DMS79 (cell line): ENCODE data around the gene CFAP298.

ENCODE experiments used
- DNase-seq: peaks from one replicate; lab custom pipeline; 2025; lab: John Stamatoyannopoulos, UW

The CFAP298 gene

GRCh38 chr21:32599091-32599490 lies 13.1 kb downstream of the CFAP298 start:
- DNase-seq: peak; percentile 86

DNA sequence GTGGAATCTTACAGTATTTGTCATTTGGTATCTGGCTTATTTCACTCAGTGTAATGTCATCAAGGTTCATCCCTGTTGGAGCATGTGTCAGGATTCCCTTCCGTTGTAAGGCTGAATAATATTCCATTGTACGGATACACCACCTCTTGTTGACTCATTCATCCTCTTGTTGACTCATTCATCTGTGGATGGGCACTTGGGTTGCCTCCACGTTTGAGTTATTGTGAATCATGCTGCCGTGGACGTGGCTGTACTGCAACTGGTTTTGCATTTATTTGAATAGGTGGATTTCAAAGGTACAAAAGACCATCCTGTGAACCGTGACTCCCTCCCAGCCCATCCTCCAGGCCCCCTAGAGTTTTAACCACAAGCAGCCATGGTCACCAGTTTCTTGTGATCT lies 15.0 kb downstream of the CFAP298 start:
- no peak for DNase-seq

- DNase-seq: no peak
Observed at GRCh38 chr21:32595431-32595830, 16.7 kb downstream of the CFAP298 start.

- no peak for DNase-seq
Observed at GRCh38 chr21:32593690-32594089, 18.5 kb downstream of the CFAP298 start.

DNA sequence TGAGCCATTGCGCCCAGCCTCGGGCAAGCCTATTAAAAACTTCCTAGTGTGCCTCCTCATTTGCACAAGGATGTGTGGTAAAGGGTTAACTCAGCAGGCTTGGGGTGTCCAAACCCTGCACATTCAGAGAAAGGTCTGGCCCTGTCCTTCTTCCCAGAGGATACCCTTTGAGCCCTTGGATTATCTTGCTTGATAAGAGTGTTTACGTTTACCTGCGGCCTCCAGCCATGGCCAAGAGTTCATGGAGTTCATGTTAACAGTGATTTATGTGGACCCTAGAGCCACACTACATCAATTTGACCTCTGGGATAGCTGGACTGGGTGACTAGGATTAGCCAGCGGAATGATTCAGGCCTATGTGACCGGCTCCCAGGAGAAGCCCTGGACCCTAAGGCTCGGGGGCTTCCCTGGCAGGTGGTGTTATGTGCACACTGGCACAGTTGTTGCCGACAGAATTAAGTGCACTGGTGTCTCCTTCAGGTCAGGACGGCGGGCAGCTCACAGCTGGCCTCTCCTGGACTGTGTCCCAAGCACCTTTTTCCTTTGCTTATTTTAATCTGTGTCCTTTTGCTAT lies 19.2 kb downstream of the CFAP298 start:
- no peak for DNase-seq

DNA sequence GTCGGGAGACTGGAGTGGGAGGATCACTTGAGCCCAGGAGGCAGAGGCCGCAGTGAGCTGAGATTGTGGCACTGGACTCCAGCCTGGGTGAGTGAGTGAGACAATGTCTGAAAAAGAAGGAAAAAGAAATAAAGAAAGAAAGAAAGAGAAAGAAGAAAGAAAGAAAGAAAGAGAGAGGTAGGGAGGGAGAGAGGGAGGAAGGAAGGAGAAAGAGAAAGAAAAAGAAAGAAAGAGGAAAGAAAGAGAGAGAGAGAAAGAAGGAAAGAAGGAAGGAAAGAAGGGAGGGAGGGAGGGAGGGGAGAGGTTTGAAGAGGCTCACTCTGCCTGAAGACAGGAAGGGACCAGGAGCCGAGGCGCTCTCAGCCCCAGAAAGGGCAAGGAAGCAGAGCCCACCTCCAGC lies 22.0 kb downstream of the CFAP298 start:
- DNase-seq: no peak

DNA sequence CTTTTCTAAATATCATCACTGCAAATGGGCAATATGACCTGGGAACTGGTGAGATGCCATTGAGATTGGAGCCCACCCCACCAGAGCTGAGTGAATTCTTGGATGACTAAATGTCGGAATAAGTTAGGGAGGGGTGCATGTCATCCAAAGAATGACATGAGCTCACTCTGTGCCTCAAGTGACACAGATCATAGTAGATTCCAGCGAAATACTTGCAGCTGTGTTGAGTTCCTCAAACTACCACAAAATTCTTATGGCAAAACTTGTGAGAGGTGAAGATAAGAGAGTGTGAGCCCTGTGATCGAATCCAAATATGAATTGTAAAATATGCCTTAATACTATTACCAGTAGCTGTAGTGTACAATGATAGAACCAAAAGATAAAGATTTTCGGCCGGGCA lies 24.5 kb downstream of the CFAP298 start:
- DNase-seq: no peak

DNA sequence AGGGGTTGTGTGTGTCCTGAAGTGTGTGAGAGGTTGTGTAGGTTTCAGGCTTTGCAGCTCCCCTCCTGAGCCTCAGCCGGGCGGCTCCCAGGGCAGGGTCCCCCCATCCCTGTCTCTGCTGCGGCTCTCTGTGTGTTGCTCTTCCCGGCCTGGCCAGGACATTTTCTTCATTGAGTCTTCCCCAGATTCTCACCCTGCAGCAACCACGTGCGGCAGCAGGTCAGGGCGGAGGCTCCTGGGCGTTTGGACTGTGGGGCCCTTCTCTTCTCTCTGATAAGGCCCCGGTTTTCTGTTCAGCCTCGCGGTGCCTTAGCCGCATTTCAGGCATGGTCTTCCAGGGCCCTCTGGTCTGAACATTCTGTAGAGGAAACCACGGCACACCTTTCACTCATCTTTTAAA lies 25.1 kb downstream of the CFAP298 start:
- no peak for DNase-seq

GRCh38 chr21:32585970-32586369 lies 26.2 kb downstream of the CFAP298 start:
- DNase-seq: no peak

GRCh38 chr21:32585042-32585710 lies 27.0 kb downstream of the CFAP298 start, which contains the start of gene TCP10L:
TCP10L (minus strand) TSS chr21:32585523; CDS start chr21:32584304, 1,219 bp downstream.
- no peak for DNase-seq

GRCh38 chr21:32584472-32584871 lies 27.7 kb downstream of the CFAP298 start:
- DNase-seq: no peak

GRCh38 chr21:32581732-32582131 lies 30.4 kb downstream of the CFAP298 start:
- no peak for DNase-seq

DNA sequence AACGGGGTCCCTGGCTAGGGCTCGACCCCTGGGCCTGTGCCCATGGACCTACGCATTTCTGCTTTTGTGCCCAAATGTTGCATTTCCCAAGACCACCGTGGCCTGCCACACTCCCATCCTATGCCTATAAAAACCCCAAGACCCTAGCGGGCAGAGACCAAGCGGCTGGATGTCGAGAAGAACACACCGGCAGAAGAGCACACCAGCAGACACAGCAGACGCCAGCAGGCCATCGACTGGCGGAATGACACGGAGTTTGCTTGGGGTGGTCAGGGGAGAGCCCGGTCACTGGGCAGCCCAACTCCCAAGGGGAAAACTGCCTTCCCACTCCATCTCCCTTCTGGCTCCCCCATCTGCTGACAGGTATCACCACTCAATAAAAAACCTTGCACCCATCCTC lies 31.2 kb downstream of the CFAP298 start:
- no peak for DNase-seq

DNA sequence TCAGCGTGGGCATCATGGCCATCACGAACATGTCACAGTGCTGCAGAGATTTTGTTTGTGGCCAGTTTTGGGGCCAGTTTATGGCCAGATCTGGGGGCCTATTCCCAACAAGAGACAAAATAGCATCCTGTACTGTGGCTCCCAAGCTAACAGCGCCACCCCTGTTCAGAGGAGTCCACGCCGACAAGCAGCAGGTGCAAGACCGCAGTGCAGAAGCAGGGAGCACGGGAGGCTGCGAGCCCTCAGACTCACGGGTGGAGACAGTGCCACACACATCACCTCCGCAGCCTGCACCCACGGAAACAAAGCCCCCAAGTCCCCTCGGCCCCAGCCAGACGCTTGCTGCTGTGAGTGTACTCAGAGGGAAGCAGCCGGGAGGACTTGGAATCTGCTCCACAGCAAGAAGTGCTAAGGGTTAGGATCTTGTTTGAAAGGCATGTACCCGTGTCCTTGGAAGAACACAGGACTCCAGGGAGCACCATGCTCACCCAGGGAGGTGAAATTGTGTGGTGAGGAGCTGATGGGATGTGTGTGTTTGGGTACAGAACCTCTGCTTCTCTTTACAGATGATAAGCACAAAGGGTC lies 34.0 kb downstream of the CFAP298 start:
- DNase-seq: no peak

DNA sequence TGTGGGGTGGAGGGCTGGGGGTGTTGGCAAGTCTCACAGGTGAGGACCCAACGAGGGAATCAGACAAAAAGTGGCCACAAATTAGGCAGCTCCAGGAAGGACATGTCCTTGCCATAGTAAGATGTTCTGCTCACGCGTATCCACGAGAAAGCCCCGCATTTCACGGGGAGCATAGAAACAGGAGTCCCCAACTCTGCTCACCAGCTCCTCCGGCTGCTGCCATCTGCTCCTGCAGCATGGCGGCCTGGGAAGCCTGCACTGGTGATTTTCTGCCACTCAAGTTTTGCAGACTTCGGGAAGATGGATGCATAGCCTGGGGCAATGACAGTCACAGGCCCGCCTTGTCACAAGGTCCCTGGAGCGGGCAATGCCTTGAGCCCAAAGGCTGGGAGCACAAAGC lies 36.2 kb downstream of the CFAP298 start:
- no peak for DNase-seq

- no peak for DNase-seq
Observed at GRCh38 chr21:32574946-32575925, 36.9 kb downstream of the CFAP298 start.

DNA sequence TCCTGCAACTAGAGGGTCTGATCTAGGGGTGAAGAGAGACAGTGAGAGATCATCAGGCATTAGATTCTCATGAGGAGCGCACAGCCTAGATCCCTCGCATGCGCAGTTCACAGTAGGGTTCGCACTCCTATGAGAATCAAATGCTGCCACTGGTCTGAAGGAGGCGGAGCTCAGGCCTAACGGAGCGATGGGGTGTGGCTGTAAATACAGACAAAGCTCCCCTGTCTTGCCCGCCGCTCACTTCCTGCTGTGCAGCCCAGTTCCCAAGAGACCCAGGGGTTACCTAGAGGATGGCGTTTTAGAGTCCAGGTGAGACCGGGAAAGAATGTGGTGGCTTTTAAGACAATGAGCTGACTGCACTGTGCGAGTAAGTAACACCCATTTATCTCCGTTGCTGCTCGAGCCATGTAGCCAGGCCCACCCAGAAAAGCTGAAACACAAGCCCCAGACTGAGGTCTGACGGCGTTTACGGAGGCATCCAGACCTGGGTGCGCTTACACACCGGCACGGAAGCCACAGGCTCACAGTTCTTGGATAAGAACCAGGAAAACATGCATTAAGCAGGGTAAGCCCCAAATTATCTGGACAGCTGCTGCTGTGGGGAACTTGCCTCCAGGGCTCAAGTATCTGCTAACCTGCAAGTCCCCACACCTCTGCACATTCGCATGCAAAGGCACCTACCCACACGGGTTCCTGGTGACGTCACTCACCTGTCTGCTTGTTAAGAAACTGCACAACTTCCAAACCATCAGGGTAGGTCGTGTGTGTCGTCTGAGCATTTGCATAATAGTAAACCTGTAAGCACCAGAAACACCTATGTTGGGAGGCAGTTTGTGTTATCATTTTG lies 39.4 kb downstream of the CFAP298 start:
- peak; percentile 45 for DNase-seq

GRCh38 chr21:32570456-32570855 lies 41.7 kb downstream of the CFAP298 start:
- no peak for DNase-seq

DNA sequence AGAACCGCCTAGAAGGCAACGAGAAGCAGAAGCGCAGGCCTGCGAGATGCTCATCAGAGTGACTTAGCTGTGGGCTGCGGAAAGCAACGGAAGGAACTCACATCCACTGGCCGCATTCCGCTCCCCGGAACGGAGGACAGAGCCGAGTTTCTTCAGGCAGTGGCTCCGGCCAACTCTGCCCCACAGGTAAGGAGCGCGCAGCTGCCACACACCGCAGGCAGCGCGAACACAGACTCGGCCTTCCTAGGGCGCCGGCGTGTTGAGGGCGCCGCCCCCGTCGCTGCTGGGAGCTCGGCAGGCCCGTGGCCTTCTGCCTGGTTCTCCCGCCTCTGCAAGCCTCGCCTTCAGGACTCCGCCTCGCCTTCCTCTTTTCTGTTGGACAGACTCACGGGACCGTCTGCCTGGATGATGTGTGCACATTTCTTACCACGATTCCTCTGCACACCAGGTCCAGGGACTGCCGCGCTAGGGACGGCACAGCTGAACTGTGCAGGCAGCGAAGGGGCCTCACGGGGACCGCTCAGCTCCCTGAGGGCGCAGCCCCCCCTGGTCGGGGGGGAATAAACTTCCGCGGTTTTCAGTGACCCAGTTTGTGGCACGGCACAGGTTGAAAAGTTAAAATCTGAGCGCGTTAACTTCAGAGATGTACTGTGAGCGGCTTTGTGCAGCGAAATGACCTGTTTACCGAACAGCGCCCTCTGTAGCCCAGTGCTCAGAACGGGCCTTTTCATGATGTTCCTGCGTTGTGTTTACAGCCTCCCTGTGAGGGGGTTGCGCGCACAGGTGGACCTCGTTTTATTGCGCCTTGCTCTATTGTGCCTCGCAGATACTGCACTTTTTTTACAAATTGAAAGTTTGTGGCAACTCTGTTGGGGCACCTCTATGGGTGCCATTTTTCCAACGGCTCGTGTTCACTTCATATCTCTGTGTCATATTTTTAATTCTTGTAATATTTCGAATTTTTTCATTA lies 42.6 kb downstream of the CFAP298 start:
- peak; percentile 56 for DNase-seq

- no peak for DNase-seq
Observed at GRCh38 chr21:32567626-32568025, 44.6 kb downstream of the CFAP298 start.
